Measurements from ENCODE around the gene DGKZ.

GRCh38 chr11:46429717-46430116, 82.5 kb downstream of the DGKZ start:
- TF ChIP-seq CTCF (IDR thresholded peaks at IDR 0.05; ENCODE audit: low read depth, low read length, missing input control) (no peak), YY1 (IDR thresholded peaks at IDR 0.05) (no peak), RAD21 (IDR thresholded peaks at IDR 0.05) (no peak), REST (IDR thresholded peaks at IDR 0.05) (no peak), FOXA1 (IDR thresholded peaks at IDR 0.05) (no peak), JUND (IDR thresholded peaks at IDR 0.05) (no peak)

All from liver (tissue), 3 donors.